IMR-90 (cell line): ENCODE results near the gene CKMT1B. TPM values are rescaled to one million over a fixed set of nuclear protein-coding genes. Genes with fewer than 3 reads are reported as not detected.

Experiments used
- ATAC-seq: fragments of 200-7000 bp; cut with Tn5 transposase; 2 replicates; pipeline ENCODE4 v1.9.1; 2020; ENCODE audit warnings: low read depth, mild to moderate bottlenecking, moderate library complexity
- BruUV-seq: library from RNA; stranded (reverse); fragments of 400-500 nt; replicated peaks from 2 replicates; lab custom pipeline; 2021; lab: Mats Ljungman, UMichigan
- CTCF ChIA-PET: fragments of 300-600 bp; formaldehyde crosslinking; extraction: SDS; loops from one replicate; lab custom pipeline; 2021; ENCODE audit warnings: antibody characterized with exemption; lab: Yijun Ruan, JAX
- POLR2A ChIA-PET: fragments of 300-600 bp; sonication (Branson Sonifier 250); formaldehyde crosslinking; loops from one replicate; lab custom pipeline; 2022; ENCODE audit warnings: antibody characterized with exemption; ENCODE audit not compliant: unreplicated experiment; lab: Charles Lee
- DNase-seq: peaks from one replicate; pipeline ENCODE4 v3.0.0; 2013
- H2AFZ ChIP-seq: replicated peaks from 2 replicates; pipeline ENCODE3; 2013; ENCODE audit warnings: low read length, mild to moderate bottlenecking; ENCODE audit not compliant: poor library complexity
- H2AK5ac ChIP-seq: 2 replicates; pipeline ENCODE4 v1.6.1; 2013; ENCODE audit warnings: low read depth, low read length, inconsistent platforms
- H2AK9ac ChIP-seq: replicated peaks from 2 replicates; pipeline ENCODE3; 2013; ENCODE audit warnings: mild to moderate bottlenecking, low read depth, low read length, moderate library complexity; ENCODE audit not compliant: poor library complexity
- H2BK120ac ChIP-seq: 2 replicates; pipeline ENCODE4 v1.6.1; 2013; ENCODE audit warnings: low read depth, low read length, inconsistent platforms
- H2BK15ac ChIP-seq: 3 replicates; pipeline ENCODE4 v1.6.1; 2013; ENCODE audit warnings: low read depth, low read length, inconsistent platforms
- H2BK20ac ChIP-seq: 2 replicates; pipeline ENCODE4 v1.6.1; 2013; ENCODE audit warnings: low read depth, mild to moderate bottlenecking, inconsistent platforms, low read length, moderate library complexity
- H2BK5ac ChIP-seq: 2 replicates; pipeline ENCODE4 v1.6.1; 2013; ENCODE audit warnings: mild to moderate bottlenecking, low read depth, low read length, inconsistent platforms; ENCODE audit not compliant: poor library complexity, severe bottlenecking
- H3K14ac ChIP-seq: replicated peaks from 2 replicates; pipeline ENCODE4 v1.6.1; 2013; ENCODE audit warnings: low read depth, low read length, inconsistent platforms
- H3K18ac ChIP-seq: 2 replicates; pipeline ENCODE4 v1.6.1; 2013; ENCODE audit warnings: low read depth, low read length, control low read depth
- H3K23ac ChIP-seq: 2 replicates; pipeline ENCODE4 v1.6.1; 2013; ENCODE audit warnings: low read depth, low read length, inconsistent platforms
- H3K27ac ChIP-seq: 2 replicates; pipeline ENCODE4 v1.5.1; 2013; ENCODE audit warnings: mild to moderate bottlenecking, control low read depth, low read length; ENCODE audit not compliant: insufficient read depth
- H3K27me3 ChIP-seq: 2 replicates; pipeline ENCODE4 v1.6.1; 2013; ENCODE audit warnings: low read length; ENCODE audit not compliant: control insufficient read depth, insufficient read depth
- H3K36me3 ChIP-seq: 2 replicates; pipeline ENCODE4 v1.6.1; 2013; ENCODE audit warnings: low read length, mixed read lengths; ENCODE audit not compliant: control insufficient read depth, insufficient read depth
- H3K4ac ChIP-seq: 2 replicates; pipeline ENCODE4 v1.6.1; 2013; ENCODE audit warnings: low read depth, low read length, inconsistent platforms
- H3K4me1 ChIP-seq: 2 replicates; pipeline ENCODE4 v1.6.1; 2013; ENCODE audit warnings: low read length, mixed read lengths; ENCODE audit not compliant: control insufficient read depth, insufficient read depth
- H3K4me2 ChIP-seq: 2 replicates; pipeline ENCODE4 v1.6.1; 2013; ENCODE audit warnings: low read depth, mild to moderate bottlenecking, control low read depth, low read length, moderate library complexity
- H3K4me3 ChIP-seq: 2 replicates; pipeline ENCODE4 v1.5.1; 2013; ENCODE audit warnings: low read depth, mild to moderate bottlenecking, control low read depth, low read length, moderate library complexity; ENCODE audit not compliant: insufficient read depth
- H3K56ac ChIP-seq: 2 replicates; pipeline ENCODE4 v1.6.1; 2013; ENCODE audit warnings: low read length, inconsistent platforms; ENCODE audit not compliant: insufficient read depth; ENCODE audit errors: extremely low read depth
- H3K79me1 ChIP-seq, 2 experiments: 2 replicates each; pipeline ENCODE4 v1.6.1; 2013; ENCODE audit warnings: low read length in 2 of 2, inconsistent platforms in 1 of 2, low read depth in 1 of 2
- H3K9ac ChIP-seq: 2 replicates; pipeline ENCODE4 v1.6.1; 2013; ENCODE audit warnings: low read depth, low read length, control low read depth
- H3K9me1 ChIP-seq: 2 replicates; pipeline ENCODE4 v1.6.1; 2013; ENCODE audit warnings: low read length, inconsistent platforms; ENCODE audit not compliant: insufficient read depth
- H3K9me3 ChIP-seq: 2 replicates; pipeline ENCODE4 v1.6.1; 2013; ENCODE audit warnings: low read length; ENCODE audit not compliant: control insufficient read depth, insufficient read depth
- H4K20me1 ChIP-seq: 2 replicates; pipeline ENCODE4 v1.6.1; 2013; ENCODE audit warnings: low read length, inconsistent platforms; ENCODE audit not compliant: insufficient read depth
- H4K5ac ChIP-seq: 2 replicates; pipeline ENCODE4 v1.6.1; 2013; ENCODE audit warnings: mild to moderate bottlenecking, low read depth, low read length, control low read depth
- H4K8ac ChIP-seq, 2 experiments: 2 replicates each; pipeline ENCODE4 v1.6.1; 2013; ENCODE audit warnings: low read depth in 2 of 2, low read length in 2 of 2, control low read depth in 1 of 2, inconsistent platforms in 1 of 2
- H4K91ac ChIP-seq: 2 replicates; pipeline ENCODE4 v1.6.1; 2013; ENCODE audit warnings: low read depth, low read length, inconsistent platforms; ENCODE audit not compliant: insufficient read depth
- BHLHE40 ChIP-seq: fragments of 150-350 bp; IDR thresholded peaks from 2 replicates; pipeline ENCODE4 v1.6.1; 2016; ENCODE audit warnings: mild to moderate bottlenecking, low read depth, low read length
- CEBPB ChIP-seq: IDR thresholded peaks from 2 replicates; pipeline ENCODE4 v1.6.1; 2012; ENCODE audit warnings: low read depth, low read length, improper control_type of control experiment
- MAZ ChIP-seq: IDR thresholded peaks from 2 replicates; pipeline ENCODE4 v1.6.1; 2012; ENCODE audit warnings: low read depth, mild to moderate bottlenecking, low read length, improper control_type of control experiment, moderate library complexity, borderline replicate concordance
- RCOR1 ChIP-seq: IDR thresholded peaks from 2 replicates; pipeline ENCODE4 v1.6.1; 2012; ENCODE audit warnings: mild to moderate bottlenecking, low read length, improper control_type of control experiment; ENCODE audit not compliant: insufficient replicate concordance
- WGBS, 2 experiments: methylation state at CpG; one replicate each; pipeline versions ENCODE4 v1.1.5 to v1.1.7; 2013; ENCODE audit warnings: missing lambda C conversion rate in 2 of 2; ENCODE audit not compliant: insufficient read length in 1 of 2; ENCODE audit errors: extremely low coverage in 2 of 2; 5-methylcytosine and 5-hydroxymethylcytosine counted together
- dilution Hi-C: fragments of 300-500 bp; cut with HindIII; formaldehyde crosslinking; loops from one replicate; pipeline ENCODE4 v1.14.3; 2018; ENCODE audit warnings: low sequenced_read_pairs; ENCODE audit not compliant: unreplicated experiment
- in situ Hi-C: fragments of 300-500 bp; cut with MboI; formaldehyde crosslinking; loops from 3 replicates; pipeline ENCODE4 v1.14.3; 2019; ENCODE audit warnings: low sequenced_read_pairs, inconsistent platforms, mixed read lengths
- intact Hi-C: fragments of 100-400 bp; cut with micrococcal nuclease; formaldehyde crosslinking; loops from 2 replicates; pipeline ENCODE4 v1.10.0; 2022
- polyA plus RNA-seq, 3 experiments: library from polyadenylated mRNA; depleted of rRNA; stranded (reverse); fragments of >200 nt; gene quantifications; 2 replicates each; pipeline ENCODE4 v1.2.3, GENCODE V29; 2012; ENCODE audit warnings: low replicate concordance in 1 of 3
- total RNA-seq: library from RNA; depleted of rRNA; stranded (reverse); fragments of >200 nt; gene quantifications from 2 replicates; pipeline ENCODE4 v1.2.3, GENCODE V29; 2012

Gene CKMT1B
- total and polyA plus RNA-seq, 2 of the 4 experiments (the other 2 are of a cell fraction): not detected

DNA sequence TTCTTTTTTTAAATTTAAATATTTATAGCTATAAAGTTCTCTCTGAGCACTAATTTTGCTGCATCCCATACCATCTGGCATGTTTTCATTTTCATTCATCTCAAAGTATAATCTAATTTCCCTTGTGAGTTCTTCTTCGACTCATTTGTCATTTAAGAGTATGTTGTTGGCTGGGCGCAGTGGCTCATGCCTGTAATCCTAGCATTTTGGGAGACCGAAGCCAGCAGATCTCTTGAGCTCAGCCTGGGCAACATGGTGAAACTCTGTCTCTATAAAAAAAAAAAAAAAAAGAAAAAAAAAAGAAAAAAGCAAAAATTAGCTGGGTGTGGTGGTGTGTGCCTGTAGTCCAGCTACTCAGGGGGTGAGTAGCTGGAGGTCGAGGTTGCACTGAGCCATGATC is 41.6 kb upstream of the CKMT1B start:
- intact Hi-C loops (no loop called here), in situ Hi-C loops (no loop called here), dilution Hi-C loops (no loop called here)
- Histone ChIP-seq H4K8ac (no peak overlapping the region), H3K14ac (no peak overlapping the region), H3K9me3 (no peaks in the 10 kb centered on the region), H2BK5ac (no peak overlapping the region), H2BK15ac (no peak overlapping the region), H3K23ac (no peak overlapping the region), H4K91ac (no peak overlapping the region), H3K27ac (no peak overlapping the region), H4K20me1 (no peaks in the 10 kb centered on the region), H2BK120ac (no peak overlapping the region), H3K27me3 (no peaks in the 10 kb centered on the region), H3K4me3 (no peak overlapping the region), H3K4ac (no peak overlapping the region), H3K56ac (no peak overlapping the region), H3K9ac (no peak overlapping the region), H3K18ac (no peak overlapping the region), H2BK20ac (no peak overlapping the region), H3K79me1 (no peaks in the 10 kb centered on the region), H3K4me2 (no peak overlapping the region), H4K5ac (no peak overlapping the region), H2AK5ac (no peak overlapping the region), H2AFZ (no peak overlapping the region), H3K4me1 (peaks cover 1% of the 10 kb centered on the region; the same call in 1 of the 2 replicates), H3K36me3 (no peaks in the 10 kb centered on the region), H3K9me1 (no peaks in the 10 kb centered on the region), H2AK9ac (no peak overlapping the region)
- ChIA-PET CTCF (no interaction called here), POLR2A (no interaction called here)
- DNase-seq: no peak
- BruUV-seq: no TSS peak
- ATAC-seq: no peak
- no CpG with 5 or more reads among the region's 4 CpGs for WGBS, 2 experiments
- TF ChIP-seq CEBPB (no peak), RCOR1 (no peak), BHLHE40 (no peak), MAZ (no peak)
